ENCODE measurements around the gene BPIFB1.

- TF ChIP-seq CTCF (IDR thresholded peaks at IDR 0.05; ENCODE audit: low read depth, low read length), result no peak
- no peak for TF ChIP-seq EZH2phosphoT487 (IDR thresholded peaks at IDR 0.05; ENCODE audit: low read depth)
Observed at GRCh38 chr20:33298391-33298790, 15.4 kb downstream of the BPIFB1 start.

All from OCI-LY3 (cell line).